Mammary epithelial cell (primary cell): ENCODE measurements around the gene MRPS2.

Experiments used
- CTCF ChIP-seq, 2 donors: IDR thresholded peaks in 1 of 2; conservative IDR thresholded peaks in 1 of 2; 2 replicates each; pipeline ENCODE4 v1.5.1; 2011 to 2012; ENCODE audit warnings: inconsistent platforms in 2 of 2, low read length in 2 of 2, mild to moderate bottlenecking in 2 of 2, control low read depth in 1 of 2, low read depth in 1 of 2; ENCODE audit not compliant: insufficient read depth in 1 of 2; ENCODE audit errors: extremely low read depth in 1 of 2
- EZH2 ChIP-seq: IDR thresholded peaks from 2 replicates; pipeline ENCODE4 v1.6.1; 2012; ENCODE audit warnings: low read length, inconsistent platforms, borderline replicate concordance

GRCh38 chr9:135552698-135553171 is 52.3 kb downstream of the MRPS2 start:
- TF ChIP-seq CTCF (conservative IDR thresholded peaks at IDR 0.05 in 1 of 2, IDR thresholded peaks at IDR 0.05 in 1 of 2; ENCODE audit: extremely low read depth in 1 of 2, insufficient read depth in 1 of 2, low read depth in 1 of 2, low read length in 2 of 2) (no peak), EZH2 (no peak)
